Measurements from ENCODE around the gene TAS2R7. TPM values are rescaled to one million over a fixed set of nuclear protein-coding genes. Genes with fewer than 3 reads are reported as not detected.

Gene TAS2R7
- polyA plus RNA-seq, 4 donors, result not detected

Other genes starting within 250 kb of the TAS2R7 start
- gene MAGOHB, start 189.0 kb downstream of the TAS2R7 start, polyA plus RNA-seq (ENCODE audit: insufficient read length in 4 of 4), result 10 to 100 TPM; 38.5 to 50.0 (median 41.1) TPM
- 1 to 10 TPM in 2 of 4 donors, under 1 TPM in 2; 0.10 to 1.7 (median 0.99) TPM for gene STYK1, start 128.6 kb downstream of the TAS2R7 start, polyA plus RNA-seq (ENCODE audit: insufficient read length in 4 of 4)
- gene YBX3, start 79.3 kb downstream of the TAS2R7 start, polyA plus RNA-seq (ENCODE audit: insufficient read length in 4 of 4), result 100 to 1,000 TPM; 219 to 263 (median 239) TPM
- gene TAS2R8, start 4.7 kb upstream of the TAS2R7 start, polyA plus RNA-seq (ENCODE audit: insufficient read length in 4 of 4), result not detected
- gene TAS2R9, start 7.5 kb upstream of the TAS2R7 start, polyA plus RNA-seq (ENCODE audit: insufficient read length in 4 of 4), result not detected
- gene TAS2R10, start 23.7 kb upstream of the TAS2R7 start, polyA plus RNA-seq (ENCODE audit: insufficient read length in 4 of 4), result 1 to 10 TPM; 1.1 to 2.6 (median 2.1) TPM
- 1 to 10 TPM; 6.5 to 9.1 (median 7.6) TPM for gene PRR4, start 46.8 kb upstream of the TAS2R7 start, polyA plus RNA-seq (ENCODE audit: insufficient read length in 4 of 4)
- gene PRH1, start 81.6 kb upstream of the TAS2R7 start, polyA plus RNA-seq (ENCODE audit: insufficient read length in 4 of 4), result 10 to 100 TPM in 3 of 4 donors, 1 to 10 TPM in 1; 7.8 to 16.2 (median 13.0) TPM
- gene TAS2R13, start 106.9 kb upstream of the TAS2R7 start, polyA plus RNA-seq (ENCODE audit: insufficient read length in 4 of 4), result under 1 TPM in 3 of 4 donors, not detected in 1; 0.09 to 0.14 (median 0.14) TPM
- gene PRH2, start 126.6 kb upstream of the TAS2R7 start, polyA plus RNA-seq (ENCODE audit: insufficient read length in 4 of 4), result under 1 TPM in 3 of 4 donors, not detected in 1; 0.29 to 0.76 (median 0.45) TPM
- gene TAS2R14, start 136.6 kb upstream of the TAS2R7 start, polyA plus RNA-seq (ENCODE audit: insufficient read length in 4 of 4), result 1 to 10 TPM; 2.5 to 4.0 (median 3.2) TPM
- gene TAS2R50, start 184.3 kb upstream of the TAS2R7 start, polyA plus RNA-seq (ENCODE audit: insufficient read length in 4 of 4), result under 1 TPM in 2 of 4 donors, not detected in 2; 0.16 to 0.36 TPM
- 1 to 10 TPM; 1.1 to 2.2 (median 1.4) TPM for gene TAS2R20, start 195.7 kb upstream of the TAS2R7 start, polyA plus RNA-seq (ENCODE audit: insufficient read length in 4 of 4)
- gene TAS2R19, start 220.0 kb upstream of the TAS2R7 start, polyA plus RNA-seq (ENCODE audit: insufficient read length in 4 of 4), result 1 to 10 TPM; 1.2 to 1.4 (median 1.3) TPM
- 1 to 10 TPM in 3 of 4 donors, under 1 TPM in 1; 0.82 to 2.1 (median 1.7) TPM for gene TAS2R31, start 228.8 kb upstream of the TAS2R7 start, polyA plus RNA-seq (ENCODE audit: insufficient read length in 4 of 4)

Measured in left renal pelvis (tissue), 4 donors.